GM18870 (cell line): ENCODE results near the gene MUC7.
"Not testable (repeated sequence)": the region's sequence is repeated elsewhere in the genome, so short reads cannot be mapped to it uniquely, and the experiment has no call there.

Experiments
- ATAC-seq: cut with Tn5 transposase; IDR thresholded peaks from one replicate; pipeline ENCODE4 v1.9.1; 2021; ENCODE audit warnings: moderate library complexity; ENCODE audit not compliant: unreplicated experiment

Gene MUC7

DNA sequence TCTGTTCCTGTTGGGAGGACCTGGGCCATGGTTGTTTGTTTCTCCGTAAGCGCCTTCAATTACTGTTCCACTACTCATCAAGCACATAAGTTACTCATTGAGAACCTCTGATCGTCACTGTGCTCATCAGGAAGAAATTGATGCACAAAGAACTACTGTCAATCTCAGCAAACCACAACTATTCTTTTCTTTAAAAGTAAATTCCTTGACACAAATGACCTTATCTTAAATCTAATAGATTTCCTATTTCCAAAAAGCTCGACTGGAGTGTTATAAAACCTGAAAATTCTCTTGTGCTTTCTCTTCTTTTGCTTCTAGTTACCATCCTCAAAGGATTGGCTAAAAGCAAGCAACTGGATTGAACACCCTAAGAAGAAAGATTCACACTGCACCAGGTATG, at the start of gene MUC7:
TSS of gene MUC7 (plus strand) at position 301 of the 400 bp plus-strand sequence. CDS start 1,825 bp downstream, outside the sequence.
- no peak for ATAC-seq

DNA sequence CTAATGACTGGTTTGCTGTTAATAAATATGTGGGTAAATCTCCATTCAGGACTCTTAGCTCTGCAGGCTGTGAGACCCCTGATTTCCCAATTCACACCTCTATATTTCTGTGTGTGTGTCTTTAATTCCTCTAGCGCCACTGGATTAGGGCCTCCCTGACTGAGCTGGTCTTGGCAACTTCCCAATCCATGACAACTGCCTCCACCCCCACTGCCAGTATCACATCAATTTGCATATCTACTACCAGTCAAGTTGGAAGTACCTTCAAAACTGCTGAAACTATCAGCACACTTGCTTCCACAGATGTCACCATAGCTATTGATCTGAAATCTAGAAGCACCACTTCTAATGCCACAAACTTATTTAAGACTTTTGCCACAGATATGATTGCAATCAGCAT, 46.7 kb upstream of the MUC7 start:
- ATAC-seq = no peak

DNA sequence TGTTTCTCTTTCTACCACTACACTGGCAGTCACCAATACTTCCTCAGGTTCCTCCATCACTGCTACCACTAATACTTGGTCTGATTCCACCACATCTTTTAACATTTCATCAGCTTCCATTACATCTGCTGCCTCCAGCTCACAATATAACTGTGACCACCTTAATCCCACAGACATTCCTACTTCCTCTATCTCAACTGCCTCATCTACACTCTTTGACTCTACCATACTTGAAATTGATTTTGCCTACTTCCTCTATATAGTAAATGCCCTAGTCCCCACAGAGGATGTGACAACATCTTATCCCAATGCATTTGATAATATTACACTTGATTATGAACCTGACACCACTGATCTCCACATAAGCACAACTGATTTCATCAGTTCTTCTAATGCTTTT, 45.2 kb upstream of the MUC7 start:
- ATAC-seq = no peak

DNA sequence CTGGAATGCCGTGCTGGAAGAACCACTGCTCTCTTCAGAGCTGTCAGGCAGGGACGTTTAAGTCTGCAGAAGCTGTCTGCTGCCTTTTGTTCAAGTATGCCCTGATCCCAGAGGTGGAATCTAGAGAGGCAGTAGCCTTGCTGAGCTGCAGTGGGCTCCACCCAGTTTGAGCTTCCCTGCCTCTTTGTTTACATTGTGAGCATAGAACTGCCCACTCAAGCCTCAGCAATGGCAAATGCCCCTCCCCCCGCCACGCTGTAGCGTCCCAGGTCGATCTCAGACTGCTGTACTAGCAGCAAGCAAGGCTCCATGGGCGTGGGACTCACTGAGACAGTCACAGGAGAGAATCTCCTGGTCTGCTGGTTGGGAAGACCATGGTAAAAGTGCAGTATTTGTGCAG, 34.8 kb upstream of the MUC7 start:
- no peak for ATAC-seq

DNA sequence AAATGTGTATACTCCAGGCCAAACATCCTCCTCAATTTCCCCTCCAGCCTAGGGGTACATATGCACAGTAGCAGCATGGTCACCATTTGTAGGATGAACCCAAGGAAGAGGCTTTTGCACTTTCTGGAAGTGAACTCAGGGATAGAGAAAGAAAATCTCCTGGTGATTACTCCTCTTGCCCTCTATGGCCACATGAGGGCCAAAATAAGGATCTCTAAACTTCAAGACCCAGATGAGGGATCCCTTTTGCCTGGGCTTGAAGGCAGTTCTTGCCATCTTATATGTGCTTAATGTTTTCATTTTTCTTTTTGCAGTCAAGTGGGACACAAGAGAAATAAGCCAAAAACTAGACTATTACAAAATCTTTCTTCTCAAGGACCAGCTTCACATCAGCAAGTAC, 29.5 kb upstream of the MUC7 start:
- no peak for ATAC-seq

DNA sequence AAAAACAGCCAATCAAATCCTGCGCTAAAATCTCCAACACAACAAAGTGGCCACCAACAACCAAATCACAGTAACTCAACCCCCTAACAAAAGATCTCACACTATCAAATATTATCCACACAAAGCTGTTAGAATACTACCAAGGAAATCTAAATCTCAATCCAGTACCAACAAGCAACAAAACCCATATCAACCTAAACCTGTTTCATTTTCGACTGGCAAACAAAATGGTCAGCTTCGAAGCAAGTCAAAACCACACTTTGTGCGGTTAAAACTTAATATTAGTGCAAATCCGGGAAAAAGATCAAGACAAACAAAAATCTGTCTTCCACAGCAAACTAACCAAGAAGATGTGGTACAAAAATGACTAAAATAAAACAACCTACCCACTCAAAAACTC, 28.7 kb upstream of the MUC7 start:
- ATAC-seq = no peak

DNA sequence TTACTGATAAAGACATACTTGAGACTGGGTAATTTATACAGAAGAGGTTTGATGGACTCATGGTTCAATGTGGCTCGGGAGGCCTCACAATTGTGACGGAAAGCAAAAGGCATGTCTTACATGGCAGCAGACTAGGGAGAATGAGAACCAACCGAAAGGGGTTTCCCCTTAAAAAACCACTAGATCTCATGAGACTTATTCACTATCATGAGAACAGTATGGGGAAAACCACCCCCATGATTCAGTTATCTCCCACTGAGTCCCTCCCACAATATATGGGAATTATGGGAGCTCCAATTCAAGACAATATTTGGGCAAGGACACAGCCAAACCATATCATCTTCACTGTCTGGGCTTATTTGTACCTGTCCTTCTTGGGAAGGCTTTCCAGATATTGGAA, 22.8 kb upstream of the MUC7 start:
- peak; percentile 79 for ATAC-seq

DNA sequence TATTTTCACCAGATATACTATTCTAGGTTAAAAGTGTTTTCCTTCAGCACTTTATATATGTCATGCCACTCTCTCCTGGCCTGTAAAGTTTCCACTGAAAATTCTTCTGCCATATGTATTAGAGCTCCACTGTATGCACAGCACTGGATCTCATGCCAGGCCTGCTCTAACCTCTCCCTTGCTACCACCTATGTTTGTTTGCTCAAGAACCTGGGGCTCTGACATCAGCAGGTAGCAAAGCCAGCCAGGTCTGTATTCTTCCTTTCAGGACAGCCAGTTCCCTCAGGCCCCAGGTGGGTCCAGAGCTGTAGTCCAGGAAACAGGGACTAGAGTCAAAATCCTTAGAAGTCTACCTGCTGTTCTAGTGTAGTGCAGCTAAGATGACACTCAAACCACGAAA, 19.1 kb upstream of the MUC7 start:
- ATAC-seq = no peak

DNA sequence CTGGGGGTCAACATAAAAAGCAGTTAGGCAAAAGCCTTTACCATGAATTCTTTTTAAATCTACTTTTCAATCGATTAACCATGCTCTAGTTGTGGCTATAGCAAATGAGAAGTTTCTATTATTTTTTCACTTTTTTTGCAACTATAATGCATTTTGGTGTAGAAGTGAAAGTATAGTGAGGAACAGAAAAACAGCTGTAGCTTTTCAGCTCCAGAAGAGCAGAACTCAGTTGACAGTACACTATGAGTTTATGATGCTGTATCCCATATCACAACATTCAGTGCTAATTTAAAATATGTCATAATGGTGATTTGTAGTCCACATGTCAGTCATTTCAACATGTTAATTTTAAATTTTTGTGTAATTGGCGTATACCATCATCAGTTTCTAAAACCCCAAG, 8.7 kb upstream of the MUC7 start:
- no peak for ATAC-seq

DNA sequence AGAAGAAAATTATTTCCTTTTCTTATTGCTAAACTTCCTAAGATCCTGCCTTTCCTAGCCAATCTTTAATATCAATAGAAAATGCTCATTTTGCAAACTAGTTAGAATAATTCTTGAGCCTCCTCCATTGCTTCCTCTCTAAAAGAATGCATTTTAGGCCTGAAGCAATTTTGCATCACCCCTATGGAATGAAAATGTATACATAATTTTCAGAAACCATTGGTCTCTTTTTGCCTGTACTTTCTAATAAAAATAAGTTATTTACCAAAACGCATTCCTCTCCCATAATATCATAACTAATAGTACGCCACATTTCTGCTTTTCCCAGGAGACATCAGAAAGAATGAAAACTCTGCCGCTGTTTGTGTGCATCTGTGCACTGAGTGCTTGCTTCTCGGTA, 1.7 kb downstream of the MUC7 start:
- ATAC-seq = no peak

DNA sequence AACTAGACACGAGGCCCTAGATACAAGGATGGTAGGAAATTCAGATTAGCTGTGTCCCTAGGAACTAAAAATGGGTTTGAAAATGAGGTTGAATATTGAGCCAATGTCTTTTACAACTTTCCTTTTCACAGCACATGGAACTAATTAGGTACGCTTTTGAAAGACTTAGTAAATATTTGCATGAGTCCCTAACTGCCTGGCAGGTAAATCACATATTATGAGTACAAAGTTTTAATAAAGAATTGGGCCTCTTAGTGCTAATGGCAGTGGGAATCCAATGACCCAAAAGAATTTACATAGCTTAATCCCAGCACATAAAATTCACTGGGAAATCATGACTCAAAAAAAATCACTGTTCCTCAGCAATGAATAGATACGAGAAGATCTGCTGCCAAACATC, 16.8 kb downstream of the MUC7 start:
- no peak for ATAC-seq

DNA sequence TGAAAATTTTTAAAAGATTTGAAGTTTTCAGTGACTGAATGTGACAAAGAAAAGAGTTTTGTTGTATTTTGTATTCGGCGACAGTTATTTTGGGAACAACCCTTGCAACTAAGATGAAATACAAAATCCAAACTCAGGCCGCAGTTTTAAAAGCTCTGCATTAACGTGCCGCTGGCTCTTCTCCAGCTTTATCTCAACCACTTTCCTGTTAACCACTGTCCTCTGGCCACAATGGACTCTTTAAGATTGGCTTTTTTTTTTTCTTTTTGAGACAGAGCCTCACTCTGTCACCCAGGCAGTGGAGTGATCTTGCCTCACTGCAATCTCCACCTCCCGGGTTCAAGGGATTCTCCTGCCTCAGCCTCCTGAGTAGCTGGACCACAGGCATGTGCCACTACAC, 24.2 kb downstream of the MUC7 start:
- no peak for ATAC-seq

DNA sequence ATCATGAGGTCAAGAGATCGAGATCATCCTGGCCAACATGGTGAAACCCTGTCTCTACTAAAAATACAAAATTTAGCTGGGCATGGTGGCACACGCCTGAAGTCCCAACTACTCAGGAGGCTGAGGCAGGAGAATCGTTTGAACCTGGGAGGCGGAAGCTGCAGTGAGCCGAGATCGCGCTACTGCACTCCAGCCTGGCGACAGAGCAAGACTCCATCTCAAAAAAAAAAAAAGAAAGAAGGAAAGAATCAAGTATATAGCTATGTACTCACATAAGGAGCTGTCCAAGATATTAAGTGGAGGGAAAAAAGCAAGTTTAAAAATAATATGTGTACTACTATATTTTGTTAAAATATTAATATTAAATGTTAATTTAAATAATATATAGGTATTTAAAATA, 29.8 kb downstream of the MUC7 start:
- not testable (repeated sequence) for ATAC-seq

DNA sequence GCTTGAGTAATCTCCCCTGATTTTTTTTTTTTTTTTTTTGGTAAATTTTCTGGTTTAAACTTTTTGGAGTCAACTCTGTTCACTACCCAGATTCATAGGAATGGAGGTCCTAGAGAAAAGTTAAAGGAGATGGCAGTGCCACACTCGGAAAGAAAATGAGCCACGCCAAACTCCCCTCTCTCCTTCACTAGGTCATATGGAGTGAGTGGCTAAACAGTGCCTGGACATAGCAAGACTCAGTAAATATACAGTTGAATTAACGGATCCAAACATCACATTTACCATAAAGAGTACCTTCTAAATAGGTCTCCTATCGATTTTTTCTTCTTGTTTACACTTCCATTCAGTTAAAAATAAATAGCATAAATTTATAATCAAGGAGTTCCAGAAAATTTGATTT, 32.7 kb downstream of the MUC7 start:
- ATAC-seq = no peak

DNA sequence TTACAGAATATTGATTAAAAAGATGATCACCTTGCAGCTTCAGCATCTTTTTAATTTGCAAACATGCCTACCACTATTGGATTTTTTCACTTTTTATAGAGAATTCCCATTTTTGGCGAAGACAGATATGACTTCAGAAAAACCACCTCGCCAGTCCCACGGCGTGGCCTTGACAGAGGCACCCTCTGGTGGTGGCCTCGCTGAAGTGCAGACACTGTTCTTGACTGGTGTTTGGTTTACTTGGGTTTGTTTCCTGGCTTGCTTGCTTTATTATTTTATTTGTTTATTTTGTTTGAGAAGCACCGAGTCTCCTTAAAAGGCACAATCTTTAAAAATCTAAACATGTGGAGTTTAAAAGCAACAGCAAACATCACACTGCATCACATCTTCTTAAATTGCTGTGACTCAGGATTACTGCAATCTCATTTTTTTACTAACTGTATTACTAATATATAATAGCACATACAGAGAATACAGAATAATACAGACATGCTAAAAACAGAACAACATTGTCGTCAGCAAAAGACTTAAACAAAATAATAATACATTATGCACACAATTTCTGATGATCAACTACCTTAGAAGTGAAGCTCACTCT, 33.3 kb downstream of the MUC7 start:
- peak; percentile 74 for ATAC-seq

DNA sequence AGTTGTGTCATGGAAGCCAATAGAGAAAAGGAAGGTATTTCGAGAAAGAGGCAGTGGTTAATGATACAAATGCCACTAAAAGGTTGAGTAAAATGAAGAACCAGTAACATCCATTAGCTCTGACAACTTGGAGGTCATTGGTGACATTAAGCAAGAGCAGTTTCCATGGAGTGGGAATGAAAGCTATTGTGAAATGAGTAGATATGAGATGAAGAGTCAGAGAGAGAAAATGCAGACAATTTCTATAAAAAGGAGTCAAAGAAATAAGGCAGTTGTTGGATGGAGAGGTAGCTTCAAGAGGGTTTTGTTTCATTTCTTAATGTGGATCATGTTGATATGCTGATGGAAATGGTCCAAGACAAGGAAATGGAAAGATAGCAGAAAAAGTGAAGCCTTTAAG, 36.8 kb downstream of the MUC7 start:
- ATAC-seq = no peak

DNA sequence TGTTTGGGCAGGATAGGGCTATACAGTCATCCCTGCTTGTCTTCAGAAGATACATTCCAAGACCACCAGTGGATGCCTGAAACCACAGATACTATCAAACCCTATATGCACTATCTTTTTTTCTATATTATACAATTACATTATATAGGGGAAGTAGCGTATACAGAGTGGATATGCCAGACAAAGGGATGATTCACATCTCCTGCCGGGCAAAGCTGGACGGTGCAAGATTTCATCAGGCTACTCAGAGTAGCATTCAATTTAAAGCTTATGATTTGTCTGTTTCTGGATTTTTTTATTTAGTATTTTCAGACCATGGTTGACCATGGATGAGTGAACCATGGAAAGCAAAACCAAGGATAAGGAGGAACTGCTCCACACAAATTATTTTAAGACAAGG, 39.4 kb downstream of the MUC7 start:
- ATAC-seq = no peak

DNA sequence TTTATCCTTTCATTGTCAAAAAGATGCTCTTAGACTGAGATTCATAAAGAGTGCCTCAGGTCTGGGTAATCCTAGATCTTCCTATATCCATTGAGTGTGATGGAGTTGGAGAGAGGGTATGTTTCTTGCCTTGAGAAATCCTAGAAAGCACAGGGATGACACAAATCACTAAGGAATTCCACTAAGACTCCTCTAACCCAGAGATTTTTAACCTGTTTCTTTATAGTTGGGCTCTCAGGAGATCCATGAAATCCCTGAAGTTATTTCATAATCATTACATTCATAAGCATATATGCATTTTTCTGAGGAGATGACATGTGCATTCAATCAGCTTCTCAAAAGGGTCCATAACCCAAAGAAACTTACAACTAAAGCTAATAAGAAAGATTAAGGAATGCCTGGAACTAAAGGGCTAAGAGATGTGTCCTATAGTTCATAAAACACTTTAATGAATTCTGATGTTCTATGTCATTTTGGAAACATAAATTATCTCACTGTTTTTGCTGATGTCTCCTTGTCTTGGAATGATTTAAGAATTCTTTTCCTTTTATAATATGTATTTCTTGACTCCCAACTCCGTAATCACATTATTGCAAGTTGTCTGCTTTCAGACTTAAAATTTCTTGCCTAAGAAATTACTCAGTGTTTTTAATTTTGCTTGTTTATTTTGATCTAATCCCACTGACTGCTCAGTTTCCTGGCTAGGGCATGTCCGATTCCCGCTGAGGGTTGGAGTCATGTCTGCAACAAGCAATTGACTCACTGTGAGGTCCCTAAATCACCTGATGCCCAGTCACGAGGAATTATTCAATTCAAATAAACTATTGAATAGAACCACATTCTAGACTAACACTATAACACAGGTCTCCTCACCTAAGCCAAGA, 43.6 kb downstream of the MUC7 start:
- no peak for ATAC-seq

DNA sequence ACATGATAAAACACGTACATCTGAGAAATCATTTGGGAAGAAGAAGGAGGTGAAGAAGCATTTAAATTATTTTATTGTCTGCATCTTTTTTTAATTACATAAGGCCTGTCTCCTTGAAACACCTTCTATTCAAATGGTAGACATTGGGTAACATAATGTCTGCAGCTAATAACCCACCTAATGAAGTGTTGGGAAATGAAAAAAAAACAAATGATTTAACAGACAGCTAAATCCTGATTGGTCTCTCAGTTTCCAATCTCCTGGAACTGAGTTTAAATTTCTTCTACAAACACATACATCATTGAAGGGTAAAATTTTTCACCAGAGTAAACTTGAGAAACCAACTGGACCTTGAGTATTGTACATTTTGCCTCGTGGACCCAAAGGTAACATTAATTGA, 46.3 kb downstream of the MUC7 start, which contains the start of gene AMTN:
TSS of gene AMTN (plus strand) at position 301 of the 400 bp plus-strand sequence. CDS start 209 bp downstream, outside the sequence.
- ATAC-seq = no peak

DNA sequence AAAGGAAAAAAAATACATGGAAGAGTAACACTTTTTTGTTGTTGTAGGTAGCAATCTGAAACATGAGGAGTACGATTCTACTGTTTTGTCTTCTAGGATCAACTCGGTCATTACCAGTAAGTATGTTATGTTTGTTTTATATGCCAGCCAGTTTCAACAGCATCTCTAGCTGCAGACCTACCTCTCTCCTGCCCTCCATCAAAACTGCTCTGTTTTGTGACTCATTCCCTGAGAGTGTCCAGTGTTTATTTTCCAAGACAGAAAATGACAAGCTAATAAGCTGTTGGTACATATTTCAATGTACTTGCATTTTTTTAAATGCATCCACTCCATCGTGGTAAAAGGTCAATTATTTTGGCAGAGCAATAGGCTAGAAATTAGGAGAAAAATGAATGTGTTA, 46.7 kb downstream of the MUC7 start:
- ATAC-seq = no peak

DNA sequence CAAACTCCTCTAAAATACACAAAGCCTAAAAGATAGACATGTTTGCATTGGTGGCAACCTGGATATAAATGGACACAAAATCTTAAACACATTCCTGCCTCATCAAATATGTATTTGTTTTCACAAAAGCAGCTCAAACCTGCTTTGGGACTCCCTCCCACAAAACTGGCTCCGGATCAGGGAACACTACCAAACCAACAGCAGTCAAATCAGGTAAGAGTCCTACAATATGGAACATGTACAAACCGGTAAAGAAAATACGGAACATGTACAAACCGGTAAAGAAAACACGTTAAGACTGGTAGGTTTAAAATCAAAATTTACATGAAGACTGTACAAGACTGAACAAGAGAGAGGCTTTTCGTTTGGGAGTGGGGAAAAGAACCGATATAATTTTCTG, 50.6 kb downstream of the MUC7 start:
- ATAC-seq = no peak

DNA sequence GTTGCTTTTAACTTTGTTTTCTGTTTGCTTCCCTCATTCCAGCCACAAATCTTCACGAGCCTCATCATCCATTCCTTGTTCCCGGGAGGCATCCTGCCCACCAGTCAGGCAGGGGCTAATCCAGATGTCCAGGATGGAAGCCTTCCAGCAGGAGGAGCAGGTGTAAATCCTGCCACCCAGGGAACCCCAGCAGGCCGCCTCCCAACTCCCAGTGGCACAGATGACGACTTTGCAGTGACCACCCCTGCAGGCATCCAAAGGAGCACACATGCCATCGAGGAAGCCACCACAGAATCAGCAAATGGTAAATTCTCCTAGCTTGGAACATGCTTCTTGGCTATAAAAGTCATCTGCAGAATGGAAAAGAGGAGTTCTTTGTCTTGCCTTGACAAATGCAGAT, 59.0 kb downstream of the MUC7 start:
- no peak for ATAC-seq

DNA sequence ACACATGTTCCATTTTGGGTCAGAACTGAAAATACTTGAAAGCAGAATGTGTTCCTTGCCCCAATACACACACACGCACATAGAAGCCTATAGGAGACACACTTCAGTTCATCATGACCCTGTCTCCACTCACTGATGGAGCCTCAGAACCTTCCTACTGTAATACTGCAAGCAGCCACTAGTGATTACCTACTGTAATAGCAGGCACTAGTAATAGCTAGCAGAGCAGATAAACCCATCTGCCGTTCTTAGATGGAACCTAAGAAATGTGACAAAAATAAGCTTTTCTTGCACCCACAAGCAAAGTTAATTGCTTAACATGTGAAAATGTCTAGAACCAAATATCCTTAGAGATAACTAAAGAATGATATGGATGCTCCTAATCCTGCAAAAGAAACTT, 60.0 kb downstream of the MUC7 start:
- ATAC-seq = peak; percentile 45
